Measurements from ENCODE around the gene IGBP1.
"Not testable (repeated sequence)": the region's sequence is repeated elsewhere in the genome, so short reads cannot be mapped to it uniquely, and the experiment has no call there.

Gene IGBP1

DNA sequence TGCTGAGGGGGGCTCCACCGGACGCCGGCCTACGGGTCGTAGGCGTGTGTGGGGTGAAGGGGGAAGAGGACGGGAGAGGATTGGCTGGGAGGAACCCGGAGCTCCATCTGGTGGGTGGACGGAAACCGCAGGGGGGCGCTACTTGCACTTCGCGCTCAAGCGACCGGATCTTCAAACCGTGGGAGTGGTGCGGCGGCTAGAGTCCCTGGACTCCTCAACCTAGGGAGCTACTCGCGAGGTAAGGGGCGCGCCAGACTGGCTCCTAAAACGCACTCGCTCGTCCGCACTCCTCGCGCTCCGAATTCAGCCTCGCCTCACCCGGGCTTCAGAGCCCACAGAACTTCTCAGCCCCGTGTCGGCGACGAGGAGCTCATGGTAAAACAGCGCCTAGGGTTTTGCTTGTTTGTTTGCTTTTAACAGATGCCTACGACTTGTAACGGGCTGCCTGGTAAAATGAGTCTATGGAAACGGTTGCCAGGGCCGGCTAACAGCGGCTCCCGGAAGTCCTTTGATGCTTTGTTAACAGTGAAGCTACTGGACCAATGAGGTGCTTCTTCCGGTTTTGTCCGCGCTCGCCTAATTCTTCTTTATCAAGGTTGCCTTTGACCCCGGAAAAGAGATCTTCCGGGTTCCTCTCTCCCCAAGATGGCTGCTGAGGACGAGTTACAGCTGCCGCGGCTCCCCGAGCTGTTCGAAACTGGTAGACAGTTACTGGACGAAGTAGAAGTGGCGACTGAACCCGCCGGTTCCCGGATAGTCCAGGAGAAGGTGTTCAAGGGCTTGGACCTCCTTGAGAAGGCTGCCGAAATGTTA lies at the start of gene IGBP1:
TSS of gene IGBP1 (plus strand) at position 145 of the 813 bp plus-strand sequence. CDS start at position 646, 501 bp downstream.
- peak; percentile 58 for DNase-seq

DNA sequence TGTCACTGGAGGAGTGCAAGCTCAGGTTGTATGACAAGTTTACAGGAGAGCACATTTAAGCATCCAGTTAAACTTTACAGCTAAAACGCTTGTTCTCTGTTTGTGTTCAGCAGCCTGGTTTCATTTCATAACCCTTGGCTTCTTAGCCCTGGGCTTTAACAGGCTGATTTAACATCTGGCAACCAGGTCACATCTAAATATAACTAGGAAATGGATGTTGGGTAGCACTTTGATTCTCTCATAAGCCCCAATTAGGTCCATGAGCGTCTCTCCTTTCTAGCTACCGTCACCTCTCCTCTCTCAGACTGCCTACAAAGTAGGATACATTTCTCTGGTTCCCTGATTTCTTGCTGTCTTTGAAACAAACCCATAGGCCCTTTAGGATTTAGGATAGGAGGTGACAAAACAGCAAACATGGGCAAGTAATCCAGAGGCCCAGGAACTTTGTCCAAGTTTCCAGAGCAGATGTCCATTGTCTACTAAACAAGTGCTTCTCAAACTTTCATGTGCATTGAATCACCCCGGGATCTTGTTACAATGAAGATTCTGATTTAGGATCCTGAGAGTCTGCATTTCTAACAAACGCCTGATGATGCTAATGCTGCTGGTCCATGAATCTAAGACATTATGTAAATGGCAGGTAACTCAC lies 48.5 kb upstream of the IGBP1 start:
- DNase-seq = no peak

GRCh38 chrX:70087857-70088630 lies 45.2 kb upstream of the IGBP1 start:
- no peak for DNase-seq

GRCh38 chrX:70088751-70089150 lies 44.5 kb upstream of the IGBP1 start:
- DNase-seq = no peak

DNA sequence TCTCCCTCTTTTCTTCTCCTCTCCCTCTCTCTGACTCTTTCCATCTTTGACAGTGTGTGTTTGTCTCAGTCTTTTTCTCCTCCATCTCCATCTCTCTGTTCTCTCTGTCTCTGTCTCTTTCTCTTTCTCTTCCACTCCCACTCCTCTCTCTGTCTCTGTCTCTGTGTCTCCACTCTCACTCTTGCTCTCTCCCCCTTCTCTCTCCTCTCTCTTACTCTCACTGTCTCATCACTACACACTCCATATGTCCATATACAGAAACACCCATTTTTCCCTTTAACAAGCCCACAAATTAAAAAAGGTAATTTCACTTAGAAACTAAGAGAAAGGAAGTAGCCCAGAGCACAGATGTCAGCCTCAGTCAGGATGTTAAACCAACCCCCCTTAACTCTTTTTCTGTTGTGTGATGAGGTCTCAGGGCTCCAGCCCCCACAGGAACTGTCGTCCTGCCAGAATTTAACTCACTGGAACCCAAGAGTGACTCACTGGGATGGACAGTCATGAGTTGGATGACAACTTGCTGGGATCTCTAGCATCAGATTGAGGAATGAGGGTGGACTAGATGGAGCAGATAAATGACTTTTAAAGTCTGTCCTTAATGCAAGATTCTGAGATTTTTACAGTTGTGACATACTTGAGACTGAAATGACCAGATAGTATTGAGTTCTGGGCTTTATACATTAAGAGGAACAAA lies 43.5 kb upstream of the IGBP1 start:
- DNase-seq = no peak

DNA sequence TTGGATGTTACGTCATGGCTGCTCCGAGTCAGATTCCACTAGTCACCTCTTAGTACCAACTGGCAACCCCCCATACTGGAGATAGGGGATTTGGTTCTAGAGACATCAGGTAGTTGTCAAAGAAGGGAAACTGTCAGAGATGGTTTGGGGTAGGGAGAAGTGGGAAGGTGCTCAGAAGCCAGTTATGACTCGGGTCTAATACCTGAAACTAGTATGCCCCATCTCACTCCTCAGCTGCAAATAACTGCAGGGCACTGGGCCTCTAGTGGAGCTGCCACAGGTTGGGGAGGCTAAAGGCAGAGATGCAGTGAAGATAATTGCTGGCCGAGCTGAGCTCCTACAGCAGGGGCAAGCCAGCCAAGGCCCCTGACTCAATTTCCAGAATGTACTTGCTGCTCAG lies 41.0 kb upstream of the IGBP1 start:
- DNase-seq = no peak

GRCh38 chrX:70096052-70096451 lies 37.2 kb upstream of the IGBP1 start:
- no peak for DNase-seq

- no peak for DNase-seq
Observed at GRCh38 chrX:70105229-70105628, 28.0 kb upstream of the IGBP1 start.

DNA sequence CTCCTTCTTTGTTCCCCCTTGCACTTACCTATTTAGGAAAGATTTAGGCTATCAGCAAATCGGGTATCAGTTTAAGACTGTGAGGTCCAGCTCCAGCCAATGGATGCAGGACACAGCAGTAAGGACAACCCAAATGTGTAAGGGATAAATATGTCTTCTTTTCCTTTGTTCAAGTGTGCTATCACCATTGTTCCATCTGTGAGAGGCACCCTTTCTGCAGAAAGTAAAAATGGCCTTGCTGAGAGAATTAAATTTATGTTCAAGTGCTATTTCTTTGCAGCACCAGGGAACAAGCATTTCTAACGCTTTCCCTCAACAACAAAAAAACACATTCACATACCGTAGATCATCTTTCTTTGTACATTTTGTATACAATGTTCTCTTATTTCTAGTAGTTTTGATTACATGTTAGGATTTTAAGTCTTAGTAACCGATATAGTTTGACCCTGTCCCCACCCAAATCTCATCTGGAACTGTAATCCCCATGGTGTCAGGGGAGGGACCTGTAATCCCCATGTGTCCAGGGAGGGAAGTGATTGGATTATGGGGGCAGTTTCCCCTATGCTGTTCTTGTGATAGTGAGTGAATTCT lies 21.7 kb upstream of the IGBP1 start:
- DNase-seq = not testable (repeated sequence)

DNA sequence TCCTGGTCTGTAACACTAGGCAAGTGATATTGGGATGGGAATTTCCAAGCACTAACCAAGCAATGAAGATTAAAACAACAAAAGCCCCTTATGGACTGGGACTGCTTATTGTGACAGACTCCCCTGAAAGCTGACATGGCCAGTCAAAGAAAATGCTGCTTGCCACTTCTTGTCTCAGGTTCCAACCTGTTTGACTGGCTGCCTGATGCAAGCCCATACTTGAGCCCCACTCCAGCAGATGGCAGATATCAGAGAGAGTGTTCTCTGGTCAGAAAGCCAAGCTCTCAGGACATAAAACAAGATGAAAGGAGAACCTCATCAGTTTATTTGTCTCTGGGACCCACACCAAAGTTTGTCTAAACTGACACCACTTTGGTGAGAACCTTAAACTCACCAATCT lies 15.5 kb upstream of the IGBP1 start:
- no peak for DNase-seq

- not testable (repeated sequence) for DNase-seq
Observed at GRCh38 chrX:70123014-70123413, 10.2 kb upstream of the IGBP1 start.

GRCh38 chrX:70124678-70125077 lies 8.6 kb upstream of the IGBP1 start:
- no peak for DNase-seq

DNA sequence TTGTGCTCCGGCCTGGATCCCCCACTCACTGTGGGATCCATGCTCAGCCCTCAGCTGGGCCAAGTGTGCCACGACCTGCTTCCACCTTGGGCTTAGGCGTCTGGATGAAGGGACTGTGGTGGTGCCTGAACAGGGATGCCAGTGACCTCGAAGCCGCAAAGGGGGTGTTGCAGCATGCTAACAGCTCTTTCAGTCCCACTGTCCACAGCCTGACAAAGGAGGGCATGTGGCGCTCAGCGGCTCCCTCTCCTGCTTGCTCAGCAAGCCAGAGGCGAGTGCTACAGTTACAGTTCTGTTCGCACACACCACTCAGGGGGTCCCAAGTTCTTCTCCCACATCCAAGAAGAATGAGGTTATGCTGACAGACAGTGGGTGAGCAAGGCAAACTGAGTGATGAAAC lies 5.2 kb upstream of the IGBP1 start:
- DNase-seq = no peak

GRCh38 chrX:70129816-70130215 lies 3.4 kb upstream of the IGBP1 start:
- DNase-seq = no peak

- DNase-seq = no peak
Observed at GRCh38 chrX:70132224-70132623, 1.0 kb upstream of the IGBP1 start.

GRCh38 chrX:70132877-70133302 lies 357 bp upstream of the IGBP1 start:
- no peak for DNase-seq

DNA sequence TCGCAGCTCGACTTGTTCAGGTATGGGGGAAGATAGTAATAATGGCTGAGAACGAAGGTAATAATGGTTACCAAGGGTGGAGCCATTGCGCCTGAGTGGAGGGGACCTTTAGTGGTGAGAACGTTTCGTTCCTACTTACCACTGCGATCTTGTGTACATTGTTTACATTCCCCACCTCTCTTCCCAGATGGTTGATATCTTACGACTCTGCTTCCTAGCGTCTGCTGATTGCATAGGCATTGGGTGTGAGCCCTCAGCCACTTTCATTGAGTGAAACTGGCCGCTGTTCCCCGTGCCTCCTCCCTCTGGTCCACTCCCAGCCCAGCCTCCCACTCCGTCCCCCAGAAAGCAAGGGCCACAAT lies 850 bp downstream of the IGBP1 start:
- no peak for DNase-seq

DNA sequence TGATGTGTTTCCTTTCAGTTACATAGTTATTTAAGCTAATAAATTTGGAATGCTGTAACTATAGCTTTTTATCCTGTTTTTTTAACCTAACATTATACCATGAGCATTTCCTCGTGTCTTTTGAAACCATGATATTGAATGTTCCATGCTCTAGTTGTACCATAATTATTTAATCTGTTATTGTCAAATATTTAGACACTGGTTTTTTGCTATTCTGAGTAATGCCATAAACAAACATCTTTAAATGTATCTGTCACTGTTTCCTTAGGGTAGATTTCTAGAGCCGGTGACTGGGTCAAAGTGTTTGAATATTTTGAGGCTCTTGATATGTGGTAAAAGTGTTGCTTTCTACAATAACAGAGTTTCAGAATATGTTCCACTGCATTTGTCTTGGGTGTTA lies 5.4 kb downstream of the IGBP1 start:
- DNase-seq = no peak

DNA sequence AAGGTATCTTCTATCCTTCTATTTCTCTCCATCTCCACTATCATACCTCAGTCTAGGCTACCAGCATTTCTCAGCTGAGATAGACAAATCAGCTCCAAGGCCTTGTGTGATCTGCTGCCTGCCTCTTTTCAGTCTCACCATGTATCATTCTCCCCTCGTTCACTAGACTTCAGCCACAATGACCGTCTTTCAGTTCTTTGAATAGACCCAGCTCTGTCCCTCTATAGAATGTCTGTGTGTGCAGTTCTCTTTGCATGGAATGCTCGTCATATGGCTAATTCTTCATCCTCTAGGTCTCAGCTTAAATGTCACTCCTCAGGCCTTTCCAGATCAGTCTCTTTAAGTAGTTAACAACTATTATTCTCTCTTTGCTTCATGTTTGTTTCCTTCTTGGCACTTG lies 6.5 kb downstream of the IGBP1 start:
- no peak for DNase-seq

GRCh38 chrX:70141373-70141772 lies 8.1 kb downstream of the IGBP1 start:
- DNase-seq = no peak

- DNase-seq = no peak
Observed at GRCh38 chrX:70166601-70167590, 33.6 kb downstream of the IGBP1 start.
